Astrocyte (in vitro differentiated cells and primary cell): ENCODE data around the gene ERBB2. TPM values are rescaled to one million over a fixed set of nuclear protein-coding genes. Genes with fewer than 3 reads are reported as not detected.
A peak's percentile ranks its signal among the peaks of the same experiment; 100 is the strongest.

Source experiments
- DNase-seq: peaks from one replicate; pipeline ENCODE4 v3.0.0-alpha.2; 2010; ENCODE audit warnings: low read depth
- FAIRE-seq: peaks from 2 replicates; lab custom pipeline; 2011; peaks lifted over from hg19 to GRCh38; lab: Jason Lieb, UNC
- H2AFZ ChIP-seq: 2 replicates; pipeline ENCODE4 v1.6.0; 2012; ENCODE audit warnings: low read depth, low read length, inconsistent platforms
- H3K27ac ChIP-seq: 2 replicates; pipeline ENCODE4 v1.5.1; 2011; ENCODE audit warnings: low read depth, low read length, inconsistent platforms
- H3K27me3 ChIP-seq: 2 replicates; pipeline ENCODE4 v1.6.0; 2011; ENCODE audit warnings: low read length, inconsistent platforms; ENCODE audit not compliant: insufficient read depth
- H3K36me3 ChIP-seq: 2 replicates; pipeline ENCODE4 v1.5.1; 2011; ENCODE audit warnings: low read length, inconsistent platforms; ENCODE audit not compliant: insufficient read depth
- H3K4me1 ChIP-seq: 2 replicates; pipeline ENCODE4 v1.5.1; 2011; ENCODE audit warnings: low read length, inconsistent platforms; ENCODE audit not compliant: insufficient read depth
- H3K4me2 ChIP-seq: 2 replicates; pipeline ENCODE4 v1.6.0; 2012; ENCODE audit warnings: low read length, inconsistent platforms
- H3K4me3 ChIP-seq: 2 replicates; pipeline ENCODE4 v1.5.1; 2011; ENCODE audit warnings: low read depth, mild to moderate bottlenecking, low read length, inconsistent platforms; ENCODE audit not compliant: insufficient read depth
- H3K79me2 ChIP-seq: 2 replicates; pipeline ENCODE4 v1.6.0; 2012; ENCODE audit warnings: mild to moderate bottlenecking, low read length, inconsistent platforms; ENCODE audit not compliant: insufficient read depth
- H3K9ac ChIP-seq: 2 replicates; pipeline ENCODE4 v1.6.0; 2012; ENCODE audit warnings: mild to moderate bottlenecking, low read length, inconsistent platforms
- H3K9me3 ChIP-seq: 2 replicates; pipeline ENCODE4 v1.5.1; 2012; ENCODE audit warnings: low read depth, mild to moderate bottlenecking, low read length, inconsistent platforms; ENCODE audit not compliant: insufficient read depth
- H4K20me1 ChIP-seq: 2 replicates; pipeline ENCODE4 v1.6.0; 2012; ENCODE audit warnings: low read length, inconsistent platforms; ENCODE audit not compliant: insufficient read depth
- H3K27ac Mint-ChIP-seq: one replicate; pipeline ENCODE4 v1.8.0; 2021; ENCODE audit warnings: mild to moderate bottlenecking, mixed read lengths; ENCODE audit not compliant: unreplicated experiment
- H3K27me3 Mint-ChIP-seq: one replicate; pipeline ENCODE4 v1.8.0; 2021; ENCODE audit warnings: low read depth, mixed read lengths; ENCODE audit not compliant: unreplicated experiment
- H3K36me3 Mint-ChIP-seq: one replicate; pipeline ENCODE4 v1.8.0; 2021; ENCODE audit warnings: low read depth, mixed read lengths; ENCODE audit not compliant: unreplicated experiment
- H3K4me1 Mint-ChIP-seq: one replicate; pipeline ENCODE4 v1.8.0; 2021; ENCODE audit warnings: low read depth, mixed read lengths; ENCODE audit not compliant: unreplicated experiment
- H3K4me3 Mint-ChIP-seq: one replicate; pipeline ENCODE4 v1.8.0; 2021; ENCODE audit warnings: mild to moderate bottlenecking, moderate library complexity, mixed read lengths; ENCODE audit not compliant: unreplicated experiment
- H3K9me3 Mint-ChIP-seq: one replicate; pipeline ENCODE4 v1.8.0; 2021; ENCODE audit warnings: mild to moderate bottlenecking, mixed read lengths; ENCODE audit not compliant: unreplicated experiment
- EZH2 ChIP-seq: IDR thresholded peaks from 2 replicates; pipeline ENCODE4 v1.6.1; 2012; ENCODE audit warnings: mild to moderate bottlenecking, low read length, inconsistent platforms; ENCODE audit not compliant: insufficient read depth
- total RNA-seq: library from RNA; stranded (reverse); gene quantifications from 2 replicates; pipeline ENCODE4 v1.2.1, GENCODE V29; 2021
- TF ChIP-seq, protein P1 (sequence below): IDR thresholded peaks from 2 replicates; pipeline ENCODE4 v1.5.1; 2011; ENCODE audit warnings: low read depth, mild to moderate bottlenecking, inconsistent platforms, low read length, moderate library complexity; ENCODE audit not compliant: insufficient read depth

ERBB2 gene
- total RNA-seq, 1 donor from 2014 or later = 64.0 TPM

DNA sequence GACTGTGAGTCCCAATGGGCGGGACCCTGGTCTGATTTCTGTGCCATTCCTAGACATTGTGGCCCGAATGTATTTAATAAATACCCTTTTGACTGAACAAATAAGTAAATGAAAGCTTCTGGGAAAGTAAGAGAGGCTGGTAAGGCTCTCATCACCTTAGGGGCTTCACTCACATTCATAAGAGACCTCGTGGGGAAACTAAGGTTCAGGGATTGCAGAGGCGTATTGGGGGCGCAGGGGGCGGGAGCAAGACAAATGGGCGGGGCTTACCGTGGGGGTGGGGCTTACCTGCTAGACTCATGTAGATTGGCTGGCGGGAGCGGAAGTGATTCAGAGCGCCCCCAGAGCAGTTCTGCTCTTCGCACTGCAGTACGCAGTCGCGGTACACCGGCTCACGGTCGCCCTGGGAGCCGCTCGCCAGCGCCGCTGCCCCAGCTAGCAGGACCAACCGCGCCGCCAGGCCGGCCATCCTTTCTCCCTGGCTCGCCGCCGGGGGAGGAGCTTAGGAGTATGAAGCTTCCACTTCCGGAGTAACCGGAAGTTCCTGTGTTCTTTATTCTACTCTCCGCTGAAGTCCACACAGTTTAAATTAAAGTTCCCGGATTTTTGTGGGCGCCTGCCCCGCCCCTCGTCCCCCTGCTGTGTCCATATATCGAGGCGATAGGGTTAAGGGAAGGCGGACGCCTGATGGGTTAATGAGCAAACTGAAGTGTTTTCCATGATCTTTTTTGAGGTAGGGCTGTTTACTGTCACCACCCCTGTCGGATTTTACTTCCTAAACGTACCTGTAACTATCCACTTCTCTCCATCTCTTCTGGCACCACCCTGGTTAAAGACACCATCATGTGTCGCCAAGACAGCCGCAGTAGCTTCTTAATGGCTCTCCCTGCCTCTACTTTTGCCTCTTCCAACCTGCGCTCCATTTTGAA is 12.1 kb upstream of the ERBB2 start, which contains the start of gene PGAP3:
PGAP3 (minus strand) TSS at position 512 of the 929 bp plus-strand sequence; CDS start at position 469, 43 bp downstream.
- peak within 1 kb of the TSS; percentile 58 for H3K27ac ChIP-seq
- H3K9me3 Mint-ChIP-seq = no peaks in the 10 kb centered on the region
- no peak for FAIRE-seq
- H3K36me3 Mint-ChIP-seq = peaks cover 2% of the 10 kb centered on the region
- no peaks in the 10 kb centered on the region for H3K27me3 Mint-ChIP-seq
- peak within 1 kb of the TSS; percentile 91 for H3K4me3 ChIP-seq
- H3K9ac ChIP-seq = peak within 1 kb of the TSS; percentile 84
- H3K4me1 ChIP-seq = peaks cover 8% of the 10 kb centered on the region
- H3K36me3 ChIP-seq = no peaks in the 10 kb centered on the region
- peak within 1 kb of the TSS; percentile 89 for H2AFZ ChIP-seq
- no peaks in the 10 kb centered on the region for H4K20me1 ChIP-seq
- H3K27ac Mint-ChIP-seq = peak within 1 kb of the TSS; percentile 88
- H3K27me3 ChIP-seq = no peaks in the 10 kb centered on the region
- TF ChIP-seq, protein P1, sequence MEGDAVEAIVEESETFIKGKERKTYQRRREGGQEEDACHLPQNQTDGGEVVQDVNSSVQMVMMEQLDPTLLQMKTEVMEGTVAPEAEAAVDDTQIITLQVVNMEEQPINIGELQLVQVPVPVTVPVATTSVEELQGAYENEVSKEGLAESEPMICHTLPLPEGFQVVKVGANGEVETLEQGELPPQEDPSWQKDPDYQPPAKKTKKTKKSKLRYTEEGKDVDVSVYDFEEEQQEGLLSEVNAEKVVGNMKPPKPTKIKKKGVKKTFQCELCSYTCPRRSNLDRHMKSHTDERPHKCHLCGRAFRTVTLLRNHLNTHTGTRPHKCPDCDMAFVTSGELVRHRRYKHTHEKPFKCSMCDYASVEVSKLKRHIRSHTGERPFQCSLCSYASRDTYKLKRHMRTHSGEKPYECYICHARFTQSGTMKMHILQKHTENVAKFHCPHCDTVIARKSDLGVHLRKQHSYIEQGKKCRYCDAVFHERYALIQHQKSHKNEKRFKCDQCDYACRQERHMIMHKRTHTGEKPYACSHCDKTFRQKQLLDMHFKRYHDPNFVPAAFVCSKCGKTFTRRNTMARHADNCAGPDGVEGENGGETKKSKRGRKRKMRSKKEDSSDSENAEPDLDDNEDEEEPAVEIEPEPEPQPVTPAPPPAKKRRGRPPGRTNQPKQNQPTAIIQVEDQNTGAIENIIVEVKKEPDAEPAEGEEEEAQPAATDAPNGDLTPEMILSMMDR = no peak
- TF ChIP-seq EZH2 = no peak
- no peaks in the 10 kb centered on the region for H3K79me2 ChIP-seq
- peak; percentile 79 for DNase-seq
- peak within 1 kb of the TSS; percentile 95 for H3K4me2 ChIP-seq
- H3K9me3 ChIP-seq = no peaks in the 10 kb centered on the region
- H3K4me1 Mint-ChIP-seq = peaks cover 8% of the 10 kb centered on the region
- H3K4me3 Mint-ChIP-seq = peak within 1 kb of the TSS; percentile 92

DNA sequence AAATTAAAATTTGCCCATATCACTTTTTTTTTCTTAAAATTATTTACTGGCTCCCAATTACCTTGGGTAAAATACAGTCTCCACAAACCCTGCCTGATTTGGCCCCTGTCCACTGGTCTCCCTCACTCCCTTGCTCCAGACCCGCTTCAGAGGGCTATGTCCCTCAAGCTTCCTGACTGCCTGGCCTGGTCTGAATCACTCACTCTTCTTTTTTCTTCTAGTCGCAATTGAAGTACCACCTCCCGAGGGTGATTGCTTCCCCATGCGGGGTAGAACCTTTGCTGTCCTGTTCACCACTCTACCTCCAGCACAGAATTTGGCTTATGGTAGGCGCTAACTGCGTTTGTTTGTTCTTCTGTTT is 11.4 kb upstream of the ERBB2 start:
- no peaks in the 10 kb centered on the region for H3K9me3 ChIP-seq
- no peaks in the 10 kb centered on the region for H3K36me3 ChIP-seq
- H3K4me1 ChIP-seq = peaks cover 8% of the 10 kb centered on the region
- no peaks in the 10 kb centered on the region for H3K79me2 ChIP-seq
- peak overlapping the region; percentile 89 for H2AFZ ChIP-seq
- Mint-ChIP-seq H3K36me3 (peaks cover 2% of the 10 kb centered on the region), H3K4me1 (peaks cover 8% of the 10 kb centered on the region), H3K27me3 (no peaks in the 10 kb centered on the region), H3K27ac (peak overlapping the region; percentile 88), H3K9me3 (no peaks in the 10 kb centered on the region), H3K4me3 (peak overlapping the region; percentile 92)
- DNase-seq = no peak
- H3K4me2 ChIP-seq = peak overlapping the region; percentile 95
- peak overlapping the region; percentile 58 for H3K27ac ChIP-seq
- no peak for FAIRE-seq
- H3K9ac ChIP-seq = peak overlapping the region; percentile 84
- TF ChIP-seq EZH2 = no peak
- TF ChIP-seq, protein P1 = no peak
- no peaks in the 10 kb centered on the region for H4K20me1 ChIP-seq
- no peaks in the 10 kb centered on the region for H3K27me3 ChIP-seq
- H3K4me3 ChIP-seq = peak overlapping the region; percentile 91
